Stimulated activated naive CD8-positive, alpha-beta T cell treated with anti-CD3 and anti-CD28 coated beads, Interleukin-15, amount 100 ng/mL, for 72 hours (primary cell): ENCODE measurements around the gene FANCC.
A peak's percentile ranks its signal among the peaks of the same experiment; 100 is the strongest.
"Not testable (repeated sequence)": the region's sequence is repeated elsewhere in the genome, so short reads cannot be mapped to it uniquely, and the experiment has no call there.

Experiments
- ATAC-seq: fragments of 150-1000 bp; cut with Tn5 transposase; 2 replicates; pipeline ENCODE4 v1.10.0; 2021; ENCODE audit warnings: mild to moderate bottlenecking, moderate library complexity
- DNase-seq, 2 donors: peaks; one replicate each; pipeline ENCODE4 v3.0.0; 2021 to 2022
- H3K27ac Mint-ChIP-seq, 2 donors: one replicate each; pipeline ENCODE4 v1.8.0; 2022; ENCODE audit warnings: mild to moderate bottlenecking in 2 of 2, mixed read lengths in 2 of 2, moderate library complexity in 2 of 2
- H3K27me3 Mint-ChIP-seq: one replicate; pipeline ENCODE4 v1.8.0; 2022; ENCODE audit warnings: mixed read lengths
- H3K4me1 Mint-ChIP-seq: one replicate; pipeline ENCODE4 v1.8.0; 2022; ENCODE audit warnings: mild to moderate bottlenecking, mixed read lengths
- H3K4me3 Mint-ChIP-seq, 2 donors: one replicate each; pipeline ENCODE4 v1.8.0; 2022; ENCODE audit warnings: mild to moderate bottlenecking in 2 of 2, mixed read lengths in 2 of 2, moderate library complexity in 1 of 2
- H3K9me3 Mint-ChIP-seq, 2 donors: one replicate each; pipeline ENCODE4 v1.8.0; 2022; ENCODE audit warnings: mixed read lengths in 2 of 2

FANCC gene

DNA sequence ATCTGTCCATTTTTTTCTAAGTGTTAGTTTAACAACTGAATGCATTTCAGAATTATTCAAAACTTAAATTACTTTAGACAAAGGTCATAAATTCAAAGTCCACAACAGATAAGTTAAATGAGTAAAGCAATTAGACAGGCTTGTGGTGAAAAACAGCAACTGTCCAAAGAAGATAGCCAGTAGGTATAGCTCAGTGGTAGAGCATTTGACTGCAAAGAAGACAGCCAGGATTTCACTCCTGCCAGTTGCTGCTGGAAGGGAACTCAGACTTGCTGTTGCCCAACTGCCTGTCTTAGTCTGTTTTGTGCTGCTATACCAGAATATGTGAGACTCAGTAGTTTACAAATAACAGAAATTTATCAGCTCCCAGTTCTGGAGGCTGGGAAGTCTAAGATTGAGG, 10.0 kb downstream of the FANCC start:
- peaks cover 6% of the 10 kb centered on the region for H3K27me3 Mint-ChIP-seq
- H3K27ac Mint-ChIP-seq, result no peak overlapping the region
- H3K4me3 Mint-ChIP-seq, result no peak overlapping the region
- H3K9me3 Mint-ChIP-seq, result no peaks in the 10 kb centered on the region
- ATAC-seq (no peak), DNase-seq (no peak)
- H3K4me1 Mint-ChIP-seq, result peaks cover 26% of the 10 kb centered on the region

GRCh38 chr9:95306819-95307218, 10.7 kb downstream of the FANCC start:
- Mint-ChIP-seq H3K4me1 (peaks cover 23% of the 10 kb centered on the region), H3K27ac (no peak overlapping the region), H3K27me3 (no peaks in the 10 kb centered on the region), H3K4me3 (no peak overlapping the region), H3K9me3 (no peaks in the 10 kb centered on the region)
- DNase-seq, result no peak
- ATAC-seq, result no peak

DNA sequence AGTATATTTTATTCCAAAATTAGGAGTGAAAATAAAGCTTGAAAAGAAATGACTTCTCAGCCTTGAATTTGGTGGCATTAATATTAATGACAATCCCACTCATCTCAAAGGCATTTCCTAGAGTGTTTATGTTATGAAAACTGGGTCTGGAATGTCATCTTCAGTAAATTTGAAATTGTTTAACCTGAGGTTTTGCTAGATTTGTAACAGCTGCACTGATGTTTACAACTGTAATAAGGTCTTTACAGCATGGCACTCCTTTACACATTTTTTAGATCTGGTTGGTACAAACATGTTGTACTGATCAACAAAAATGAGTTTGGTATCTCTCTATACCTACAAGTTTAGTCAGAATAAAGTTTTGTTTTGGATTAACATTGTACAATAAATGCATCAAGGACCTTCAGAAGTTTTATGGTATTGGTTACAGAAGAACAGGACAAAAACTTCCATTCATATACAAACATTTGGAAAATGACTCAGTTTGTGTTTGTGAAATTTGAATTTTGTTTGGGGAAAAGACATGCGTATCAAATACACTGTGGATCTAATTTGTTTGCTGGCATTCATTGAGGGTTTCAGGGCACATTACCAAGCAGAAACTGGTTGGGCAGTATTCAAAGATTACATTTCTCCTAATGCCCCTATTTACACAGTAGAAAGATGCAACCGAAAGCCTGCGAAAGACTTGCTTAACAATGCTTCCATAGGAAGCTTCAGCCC, 11.6 kb downstream of the FANCC start:
- ATAC-seq (no peak), DNase-seq (no peak)
- Mint-ChIP-seq H3K4me3 (no peak overlapping the region), H3K27ac (no peak overlapping the region), H3K4me1 (peaks cover 23% of the 10 kb centered on the region), H3K9me3 (no peaks in the 10 kb centered on the region), H3K27me3 (no peaks in the 10 kb centered on the region)

DNA sequence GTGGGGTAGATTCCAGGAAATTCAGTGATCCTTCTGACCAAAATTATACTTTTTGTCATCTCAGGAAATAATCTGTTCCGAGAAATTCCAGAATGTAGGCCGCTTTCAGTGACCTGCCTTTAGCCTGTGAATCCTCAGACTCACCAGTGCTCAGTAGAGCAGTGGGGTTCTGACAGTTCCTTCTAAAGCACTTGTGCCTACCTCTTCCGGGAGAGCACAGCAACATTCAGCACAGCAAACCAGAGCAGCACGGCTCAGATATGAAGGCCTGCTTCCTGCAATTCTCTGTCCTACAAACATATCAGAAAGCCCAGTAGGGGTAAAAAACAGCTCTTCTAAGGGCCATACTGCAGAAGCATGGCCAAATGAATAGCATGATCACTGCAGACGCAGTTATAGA, 15.0 kb downstream of the FANCC start:
- H3K27me3 Mint-ChIP-seq, result no peaks in the 10 kb centered on the region
- no peak for DNase-seq
- no peak overlapping the region for H3K4me3 Mint-ChIP-seq
- H3K27ac Mint-ChIP-seq, result no peak overlapping the region
- no peaks in the 10 kb centered on the region for H3K9me3 Mint-ChIP-seq
- peaks cover 23% of the 10 kb centered on the region for H3K4me1 Mint-ChIP-seq
- ATAC-seq, result no peak

DNA sequence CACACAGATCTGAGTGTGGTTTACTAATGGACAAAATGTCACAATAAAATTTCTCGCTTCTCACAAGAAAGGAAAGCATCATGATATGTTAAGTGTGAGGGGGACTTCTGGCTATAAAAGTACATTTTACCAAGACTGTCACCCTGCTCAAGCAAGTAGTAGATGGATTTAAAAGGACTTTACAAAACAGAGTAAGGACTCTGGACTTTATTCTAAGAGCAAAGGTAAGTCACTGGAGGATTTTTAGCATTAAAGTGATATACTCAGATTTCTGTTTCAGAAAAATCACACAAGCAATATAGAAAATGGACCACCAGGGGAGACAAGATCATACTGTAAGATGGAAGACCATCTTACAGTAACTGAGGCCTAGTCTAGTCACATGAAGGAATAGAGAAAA, 19.7 kb downstream of the FANCC start:
- Mint-ChIP-seq H3K4me1 (peaks cover 11% of the 10 kb centered on the region), H3K27ac (no peak overlapping the region), H3K9me3 (no peaks in the 10 kb centered on the region), H3K4me3 (no peak overlapping the region), H3K27me3 (no peaks in the 10 kb centered on the region)
- ATAC-seq, result no peak
- DNase-seq, result no peak

- DNase-seq (no peak), ATAC-seq (no peak)
- H3K4me1 Mint-ChIP-seq, result peaks cover 9% of the 10 kb centered on the region
- no peaks in the 10 kb centered on the region for H3K9me3 Mint-ChIP-seq
- no peak overlapping the region for H3K27ac Mint-ChIP-seq
- H3K27me3 Mint-ChIP-seq, result no peaks in the 10 kb centered on the region
- H3K4me3 Mint-ChIP-seq, result no peak overlapping the region
These were observed 20.2 kb downstream of the FANCC start for GRCh38 chr9:95297316-95297715.

GRCh38 chr9:95296761-95297160, 20.7 kb downstream of the FANCC start:
- no peak overlapping the region for H3K4me3 Mint-ChIP-seq
- no peak for ATAC-seq
- peaks cover 9% of the 10 kb centered on the region for H3K4me1 Mint-ChIP-seq

GRCh38 chr9:95293296-95293695, 24.2 kb downstream of the FANCC start:
- not testable (repeated sequence) for H3K4me3 Mint-ChIP-seq, ATAC-seq, H3K27me3 Mint-ChIP-seq, H3K27ac Mint-ChIP-seq, DNase-seq
- Mint-ChIP-seq H3K4me1 (peaks cover 16% of the 10 kb centered on the region), H3K9me3 (peaks cover 0 to 15% of the 10 kb centered on the region in 2 donors)

More at GRCh38 chr9:95296761-95297160, 20.7 kb downstream of the FANCC start:
- no peaks in the 10 kb centered on the region for H3K27me3 Mint-ChIP-seq
- no peak for DNase-seq
- no peak overlapping the region for H3K27ac Mint-ChIP-seq
- peaks cover 0 to 5% of the 10 kb centered on the region in 2 donors for H3K9me3 Mint-ChIP-seq

DNA sequence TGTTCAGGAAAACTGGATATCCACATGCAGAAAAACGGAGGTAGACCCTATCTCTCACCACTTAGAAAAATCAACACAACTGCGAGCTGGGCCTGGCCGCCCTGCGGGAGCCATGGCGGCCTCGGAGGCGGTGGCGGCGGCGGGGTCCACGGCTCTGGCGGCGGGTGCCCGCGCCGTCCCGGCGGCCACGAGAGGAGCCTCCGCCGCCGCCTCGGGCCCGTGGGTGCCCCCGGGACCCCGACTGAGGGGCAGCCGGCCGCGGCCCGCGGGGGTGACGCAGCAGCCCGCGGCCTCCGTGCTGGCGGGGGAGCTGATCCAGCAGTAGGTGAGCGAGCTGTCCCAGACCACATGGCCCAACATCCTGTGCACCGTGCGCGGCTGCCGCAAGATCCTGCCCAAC, 25.3 kb downstream of the FANCC start:
- H3K27ac Mint-ChIP-seq, result no peak overlapping the region
- H3K4me3 Mint-ChIP-seq, result no peak overlapping the region
- ATAC-seq (peak; percentile 48), DNase-seq (no peak)
- peaks cover 0 to 15% of the 10 kb centered on the region in 2 donors for H3K9me3 Mint-ChIP-seq
- H3K27me3 Mint-ChIP-seq, result no peaks in the 10 kb centered on the region
- H3K4me1 Mint-ChIP-seq, result peaks cover 13% of the 10 kb centered on the region

- Mint-ChIP-seq H3K9me3 (peaks cover 2 to 11% of the 10 kb centered on the region in 2 donors), H3K4me1 (peaks cover 12% of the 10 kb centered on the region), H3K27me3 (no peaks in the 10 kb centered on the region), H3K4me3 (no peak overlapping the region), H3K27ac (no peak overlapping the region)
- no peak for DNase-seq
- ATAC-seq, result no peak
These were observed 31.4 kb downstream of the FANCC start for GRCh38 chr9:95286151-95286550.

DNA sequence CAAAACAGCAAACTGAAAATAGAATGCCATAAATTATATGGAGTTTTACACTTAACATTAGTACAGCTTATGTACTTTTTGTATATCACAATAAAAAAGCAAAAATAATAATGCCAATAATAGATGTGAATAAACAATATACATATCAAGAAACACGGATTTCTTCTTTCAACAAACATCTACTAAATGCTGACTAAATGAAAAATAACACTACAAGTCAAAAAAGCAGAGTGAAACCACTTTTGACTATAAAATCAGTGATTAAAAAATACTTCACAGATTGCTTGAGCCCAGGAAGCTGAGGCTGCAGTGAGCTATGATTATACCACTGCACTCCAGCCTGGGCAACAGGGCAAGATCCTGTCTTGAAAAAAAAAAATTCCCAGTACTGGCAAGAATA, 32.2 kb downstream of the FANCC start:
- ATAC-seq (no peak), DNase-seq (no peak)
- peaks cover 8 to 12% of the 10 kb centered on the region in 2 donors for H3K9me3 Mint-ChIP-seq
- no peak overlapping the region for H3K27ac Mint-ChIP-seq
- no peaks in the 10 kb centered on the region for H3K27me3 Mint-ChIP-seq
- H3K4me1 Mint-ChIP-seq, result peaks cover 12% of the 10 kb centered on the region
- H3K4me3 Mint-ChIP-seq, result no peak overlapping the region

DNA sequence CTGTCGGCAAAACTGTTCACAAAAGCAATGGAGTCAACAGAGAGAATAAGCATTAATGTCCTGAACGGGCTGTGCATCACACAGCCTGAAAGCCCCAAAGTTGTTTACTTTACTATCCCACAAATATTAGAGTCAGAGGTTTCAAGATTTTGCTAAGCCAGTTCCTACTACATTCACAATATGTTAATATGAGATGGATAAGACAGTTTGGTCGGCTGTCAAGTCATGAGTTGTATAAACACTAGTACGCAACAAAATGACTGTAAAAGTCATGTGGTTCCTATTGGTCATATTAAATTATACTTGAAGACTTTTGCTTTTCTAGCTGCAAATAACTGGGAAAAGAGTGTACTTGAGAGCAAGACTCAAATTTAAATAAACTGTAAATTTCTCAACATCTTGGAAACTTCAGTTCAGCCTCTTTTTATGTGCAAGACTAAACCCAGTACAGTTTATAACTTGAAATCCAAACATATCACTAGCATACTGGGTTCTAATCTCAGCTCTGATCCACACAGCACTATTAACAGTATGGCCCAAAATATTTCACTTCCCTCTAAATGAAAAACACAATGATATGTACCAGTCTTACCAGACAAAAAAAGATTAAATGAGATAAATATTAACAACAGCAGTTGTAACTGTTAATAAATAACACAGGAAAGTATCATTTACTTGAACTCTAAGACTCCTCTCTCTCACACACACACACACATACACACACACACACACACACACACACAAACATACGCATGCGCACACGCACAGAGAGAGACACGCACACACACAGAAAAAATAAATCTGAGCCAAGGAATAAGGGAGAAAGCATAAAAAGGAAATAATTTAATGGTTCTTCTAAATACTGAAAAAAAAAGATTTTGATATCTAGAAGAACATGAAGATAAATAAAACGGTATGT, 33.1 kb downstream of the FANCC start:
- Mint-ChIP-seq H3K9me3 (peaks cover 8 to 20% of the 10 kb centered on the region in 2 donors), H3K4me3 (no peak overlapping the region), H3K4me1 (peaks cover 12% of the 10 kb centered on the region), H3K27me3 (no peaks in the 10 kb centered on the region), H3K27ac (no peak overlapping the region)
- no peak for ATAC-seq
- DNase-seq, result no peak

DNA sequence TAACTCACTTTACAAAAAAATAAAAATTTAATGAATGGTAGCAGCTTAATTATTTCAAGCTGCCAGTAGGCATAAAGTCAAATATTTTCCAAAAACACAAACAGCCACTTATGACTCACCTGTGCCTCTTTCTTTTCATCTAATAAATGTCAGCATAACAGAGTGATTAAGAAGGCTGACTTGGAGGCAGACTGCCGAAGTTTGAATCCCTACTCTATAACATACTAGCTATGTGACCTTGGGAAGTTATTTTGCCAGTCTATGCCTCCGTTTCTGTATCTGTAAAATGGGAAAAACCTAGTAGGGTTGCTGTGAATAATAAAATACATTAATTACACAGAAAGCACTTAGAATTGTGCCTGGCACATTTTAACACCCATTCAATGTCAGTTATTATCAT, 33.8 kb downstream of the FANCC start:
- Mint-ChIP-seq H3K27me3 (no peaks in the 10 kb centered on the region), H3K4me1 (peaks cover 8% of the 10 kb centered on the region), H3K27ac (no peak overlapping the region), H3K4me3 (no peak overlapping the region), H3K9me3 (peaks cover 8 to 20% of the 10 kb centered on the region in 2 donors)
- ATAC-seq (no peak), DNase-seq (no peak)

GRCh38 chr9:95282332-95282731, 35.2 kb downstream of the FANCC start:
- Mint-ChIP-seq H3K27me3 (no peaks in the 10 kb centered on the region), H3K27ac (no peak overlapping the region), H3K9me3 (peaks cover 8 to 20% of the 10 kb centered on the region in 2 donors), H3K4me3 (no peak overlapping the region), H3K4me1 (peaks cover 4% of the 10 kb centered on the region)
- ATAC-seq (no peak), DNase-seq (no peak)

DNA sequence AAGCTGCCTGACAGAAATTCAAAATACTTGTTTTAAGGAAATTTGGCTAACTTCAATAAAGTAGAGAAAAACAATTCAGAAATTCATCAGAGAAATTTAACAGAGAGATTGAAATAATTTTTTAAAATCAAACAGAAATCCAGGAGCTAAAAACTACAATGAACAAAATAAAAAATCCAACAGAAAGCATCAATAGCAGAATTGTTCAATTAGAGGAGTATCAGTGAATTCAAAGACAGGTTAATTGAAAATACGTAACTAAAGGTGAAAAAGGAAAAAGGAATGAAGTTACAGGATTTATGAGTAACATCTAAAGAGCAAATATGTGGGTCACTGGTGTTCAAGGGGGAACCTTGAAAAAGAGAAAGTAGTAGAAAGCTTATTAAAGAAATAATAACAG, 36.8 kb downstream of the FANCC start:
- no peak for ATAC-seq
- H3K27me3 Mint-ChIP-seq, result no peaks in the 10 kb centered on the region

GRCh38 chr9:95277509-95277908, 40.0 kb downstream of the FANCC start:
- no peak for DNase-seq
- no peak overlapping the region for H3K4me3 Mint-ChIP-seq
- H3K27ac Mint-ChIP-seq, result no peak overlapping the region
- peaks cover 8 to 20% of the 10 kb centered on the region in 2 donors for H3K9me3 Mint-ChIP-seq
- no peaks in the 10 kb centered on the region for H3K27me3 Mint-ChIP-seq
- ATAC-seq, result no peak
- H3K4me1 Mint-ChIP-seq, result peaks cover 22% of the 10 kb centered on the region

More for the DNA sequence above, 36.8 kb downstream of the FANCC start:
- Mint-ChIP-seq H3K4me1 (peaks cover 15% of the 10 kb centered on the region), H3K27ac (no peak overlapping the region), H3K9me3 (peaks cover 8 to 20% of the 10 kb centered on the region in 2 donors), H3K4me3 (no peak overlapping the region)
- DNase-seq, result no peak
